Right lobe of liver (tissue), 4 donors: ENCODE data around the gene SPEM3.

ENCODE experiments used
- CTCF ChIP-seq, 4 donors: fragments of 200-600 bp in 3 of 4; fragments of 450-650 bp in 1 of 4; IDR thresholded peaks; one replicate each; pipeline versions ENCODE4 v1.5.1 to v1.8.0; 2016 to 2022; ENCODE audit warnings: antibody characterized with exemption in 4 of 4, mild to moderate bottlenecking in 2 of 4
- POLR2A ChIP-seq: fragments of 450-650 bp; IDR thresholded peaks from one replicate; pipeline ENCODE4 v1.6.1; 2017; ENCODE audit warnings: antibody characterized with exemption, mild to moderate bottlenecking
- donor health status: DM: no; HTN: no; CAD: no.
- donor health status: DM: no; HTN: no; CAD: no.
- donor health status: DM: no; HTN: yes; CAD: no.

GRCh38 chr17:7382901-7383300, 45.8 kb upstream of the SPEM3 start:
- TF ChIP-seq CTCF (IDR thresholded peaks at IDR 0.05) = no peak
- TF ChIP-seq POLR2A = no peak
